B cell (primary cell): ENCODE measurements around the gene TMEM9.

Source experiments
- EZH2 ChIP-seq: IDR thresholded peaks from 2 replicates; pipeline ENCODE4 v1.6.1; 2012; ENCODE audit warnings: borderline replicate concordance, low read depth, mild to moderate bottlenecking, moderate library complexity, low read length; ENCODE audit not compliant: insufficient read depth, poor library complexity, severe bottlenecking
- TF ChIP-seq, protein P1 (sequence below): fragments of 200-600 bp; IDR thresholded peaks from one replicate; pipeline ENCODE4 v1.8.0; 2022; ENCODE audit warnings: antibody characterized with exemption, mild to moderate bottlenecking

DNA sequence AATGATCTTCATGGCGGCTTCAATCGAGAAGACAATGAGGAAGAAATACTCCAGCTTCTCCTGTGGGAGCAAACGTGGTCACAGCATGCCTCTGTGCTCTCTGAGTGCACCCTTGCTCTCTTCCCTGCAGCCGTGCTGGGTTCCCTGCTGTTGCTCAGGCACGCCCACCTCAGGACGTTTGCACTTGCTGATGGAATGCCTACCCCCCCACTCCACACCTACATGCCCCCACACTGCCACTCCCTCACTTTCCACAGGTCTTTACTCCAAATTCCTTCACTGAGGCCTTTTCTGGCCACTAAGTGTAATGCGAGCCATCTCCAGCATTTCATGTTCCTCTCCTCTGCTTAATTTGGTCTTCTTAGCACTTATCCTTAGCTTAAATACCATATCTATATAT, 60.3 kb downstream of the TMEM9 start:
- TF ChIP-seq, protein P1, sequence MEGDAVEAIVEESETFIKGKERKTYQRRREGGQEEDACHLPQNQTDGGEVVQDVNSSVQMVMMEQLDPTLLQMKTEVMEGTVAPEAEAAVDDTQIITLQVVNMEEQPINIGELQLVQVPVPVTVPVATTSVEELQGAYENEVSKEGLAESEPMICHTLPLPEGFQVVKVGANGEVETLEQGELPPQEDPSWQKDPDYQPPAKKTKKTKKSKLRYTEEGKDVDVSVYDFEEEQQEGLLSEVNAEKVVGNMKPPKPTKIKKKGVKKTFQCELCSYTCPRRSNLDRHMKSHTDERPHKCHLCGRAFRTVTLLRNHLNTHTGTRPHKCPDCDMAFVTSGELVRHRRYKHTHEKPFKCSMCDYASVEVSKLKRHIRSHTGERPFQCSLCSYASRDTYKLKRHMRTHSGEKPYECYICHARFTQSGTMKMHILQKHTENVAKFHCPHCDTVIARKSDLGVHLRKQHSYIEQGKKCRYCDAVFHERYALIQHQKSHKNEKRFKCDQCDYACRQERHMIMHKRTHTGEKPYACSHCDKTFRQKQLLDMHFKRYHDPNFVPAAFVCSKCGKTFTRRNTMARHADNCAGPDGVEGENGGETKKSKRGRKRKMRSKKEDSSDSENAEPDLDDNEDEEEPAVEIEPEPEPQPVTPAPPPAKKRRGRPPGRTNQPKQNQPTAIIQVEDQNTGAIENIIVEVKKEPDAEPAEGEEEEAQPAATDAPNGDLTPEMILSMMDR = no peak
- no peak for TF ChIP-seq EZH2
